Suppressor macrophage (primary cell): ENCODE data around the gene ATP8A2.

Experiments
- DNase-seq, 4 experiments: peaks; one replicate each; pipeline ENCODE4 v3.0.0-alpha.2; 2020 to 2022

Gene ATP8A2

GRCh38 chr13:25733696-25734435 lies 362.1 kb downstream of the ATP8A2 start:
- DNase-seq: no peak

GRCh38 chr13:25738342-25739196 lies 366.8 kb downstream of the ATP8A2 start:
- DNase-seq: peak in 1 of 4 experiments; percentile 15

GRCh38 chr13:25739376-25739775 lies 367.6 kb downstream of the ATP8A2 start:
- DNase-seq: no peak

GRCh38 chr13:25741796-25742195 lies 370.0 kb downstream of the ATP8A2 start:
- DNase-seq: no peak

GRCh38 chr13:25742220-25742619 lies 370.4 kb downstream of the ATP8A2 start:
- no peak for DNase-seq

GRCh38 chr13:25743421-25743820 lies 371.6 kb downstream of the ATP8A2 start:
- DNase-seq: no peak

GRCh38 chr13:25744178-25744577 lies 372.4 kb downstream of the ATP8A2 start:
- DNase-seq: peak in 2 of 4 experiments; percentile 4 to 12

GRCh38 chr13:25746131-25746530 lies 374.4 kb downstream of the ATP8A2 start:
- no peak for DNase-seq

GRCh38 chr13:25752957-25753551 lies 381.3 kb downstream of the ATP8A2 start:
- peak in 3 of 4 experiments; percentile 3 to 34 (median 3) for DNase-seq

- DNase-seq: no peak
Measured at GRCh38 chr13:25753976-25754375, 382.2 kb downstream of the ATP8A2 start.

GRCh38 chr13:25756251-25756650 lies 384.5 kb downstream of the ATP8A2 start:
- no peak for DNase-seq

GRCh38 chr13:25756912-25757311 lies 385.1 kb downstream of the ATP8A2 start:
- DNase-seq: no peak

GRCh38 chr13:25761041-25761440 lies 389.3 kb downstream of the ATP8A2 start:
- DNase-seq: no peak

- DNase-seq: no peak
Measured at GRCh38 chr13:25762281-25762680, 390.5 kb downstream of the ATP8A2 start.

GRCh38 chr13:25762795-25763377 lies 391.1 kb downstream of the ATP8A2 start:
- DNase-seq: no peak

GRCh38 chr13:25764378-25764777 lies 392.6 kb downstream of the ATP8A2 start:
- DNase-seq: no peak

- no peak for DNase-seq
Measured at GRCh38 chr13:25765266-25765665, 393.5 kb downstream of the ATP8A2 start.

GRCh38 chr13:25766576-25766975 lies 394.8 kb downstream of the ATP8A2 start:
- DNase-seq: no peak

GRCh38 chr13:25766991-25767390 lies 395.2 kb downstream of the ATP8A2 start:
- no peak for DNase-seq

- DNase-seq: no peak
Measured at GRCh38 chr13:25768376-25768775, 396.6 kb downstream of the ATP8A2 start.

GRCh38 chr13:25768838-25769237 lies 397.1 kb downstream of the ATP8A2 start:
- no peak for DNase-seq

- no peak for DNase-seq
Measured at GRCh38 chr13:25770601-25771000, 398.8 kb downstream of the ATP8A2 start.

GRCh38 chr13:25771202-25771601 lies 399.4 kb downstream of the ATP8A2 start:
- no peak for DNase-seq
